Activated naive CD4-positive, alpha-beta T cell (primary cell): ENCODE results near the gene IFNA16.
"Not testable (repeated sequence)": the region's sequence is repeated elsewhere in the genome, so short reads cannot be mapped to it uniquely, and the experiment has no call there.

Experiments
- DNase-seq, 4 experiments: peaks; one replicate each; lab custom pipeline; 2025; lab: John Stamatoyannopoulos, UW

Gene IFNA16

GRCh38 chr9:21217211-21217610, at the start of gene IFNA16:
IFNA16 (minus strand) TSS chr9:21217311; CDS start chr9:21217305, 6 bp downstream.
- not testable (repeated sequence) for DNase-seq

GRCh38 chr9:21265421-21266189, 48.5 kb upstream of the IFNA16 start:
- DNase-seq = no peak

GRCh38 chr9:21255538-21256212, 38.6 kb upstream of the IFNA16 start:
- no peak for DNase-seq

GRCh38 chr9:21252721-21253547, 35.8 kb upstream of the IFNA16 start:
- DNase-seq = no peak

- DNase-seq = no peak
Observed at GRCh38 chr9:21251638-21252037, 34.5 kb upstream of the IFNA16 start.

- no peak for DNase-seq
Observed at GRCh38 chr9:21251190-21251589, 34.1 kb upstream of the IFNA16 start.

- DNase-seq = no peak
Observed at GRCh38 chr9:21244836-21245235, 27.7 kb upstream of the IFNA16 start.

GRCh38 chr9:21239911-21240310, 22.8 kb upstream of the IFNA16 start, which contains the start of gene IFNA14:
IFNA14 (minus strand) TSS chr9:21240005; CDS start chr9:21239935, 70 bp downstream.
- no peak for DNase-seq

GRCh38 chr9:21236360-21236714, 19.2 kb upstream of the IFNA16 start:
- not testable (repeated sequence) for DNase-seq

- not testable (repeated sequence) for DNase-seq
Observed at GRCh38 chr9:21235468-21236359, 18.6 kb upstream of the IFNA16 start.

- no peak for DNase-seq
Observed at GRCh38 chr9:21234153-21234687, 17.1 kb upstream of the IFNA16 start.

GRCh38 chr9:21233258-21233657, 16.1 kb upstream of the IFNA16 start:
- DNase-seq = no peak

- DNase-seq = no peak
Observed at GRCh38 chr9:21228122-21228521, 11.0 kb upstream of the IFNA16 start, which contains the start of gene IFNA17. IFNA17 (minus strand) TSS chr9:21228222; CDS start chr9:21228173, 49 bp downstream.

GRCh38 chr9:21213411-21214326, 3.4 kb downstream of the IFNA16 start:
- DNase-seq = not testable (repeated sequence)

GRCh38 chr9:21212160-21212559, 5.0 kb downstream of the IFNA16 start:
- not testable (repeated sequence) for DNase-seq

GRCh38 chr9:21210782-21211181, 6.3 kb downstream of the IFNA16 start:
- DNase-seq = not testable (repeated sequence)

GRCh38 chr9:21210311-21210710, 6.8 kb downstream of the IFNA16 start:
- no peak for DNase-seq

- DNase-seq = not testable (repeated sequence)
Observed at GRCh38 chr9:21207043-21207442, 10.1 kb downstream of the IFNA16 start, which contains the start of gene IFNA10. IFNA10 (minus strand) TSS chr9:21207143; CDS start chr9:21207097, 46 bp downstream.

GRCh38 chr9:21205204-21205603, 11.9 kb downstream of the IFNA16 start:
- no peak for DNase-seq

- DNase-seq = not testable (repeated sequence)
Observed at GRCh38 chr9:21202105-21202504, 15.0 kb downstream of the IFNA16 start, which contains the start of gene IFNA7. IFNA7 (minus strand) TSS chr9:21202205; CDS start chr9:21202165, 40 bp downstream.
